Stomach smooth muscle (tissue), 2 donors: ENCODE measurements around the gene MBD4.
"Not testable (repeated sequence)": the region's sequence is repeated elsewhere in the genome, so short reads cannot be mapped to it uniquely, and the experiment has no call there.

Experiments
- H3K27ac ChIP-seq: one replicate; pipeline ENCODE4 v1.7.0; 2013; ENCODE audit warnings: mild to moderate bottlenecking, low read length, inconsistent platforms
- H3K27me3 ChIP-seq, 2 donors: one replicate each; pipeline ENCODE4 v1.7.0; 2013; ENCODE audit warnings: low read length in 2 of 2; ENCODE audit not compliant: insufficient read depth in 2 of 2, control insufficient read depth in 1 of 2
- H3K36me3 ChIP-seq, 2 donors: one replicate each; pipeline ENCODE4 v1.7.0; 2013; ENCODE audit warnings: low read length in 2 of 2; ENCODE audit not compliant: control insufficient read depth in 2 of 2, insufficient read depth in 2 of 2
- H3K4me1 ChIP-seq: one replicate; pipeline ENCODE4 v1.7.0; 2013; ENCODE audit warnings: low read length; ENCODE audit not compliant: control insufficient read depth, insufficient read depth
- H3K4me3 ChIP-seq, 2 donors: one replicate each; pipeline ENCODE4 v1.7.0; 2013; ENCODE audit warnings: low read length in 2 of 2
- H3K9ac ChIP-seq, 2 donors: one replicate each; pipeline ENCODE4 v1.7.0; 2013; ENCODE audit warnings: low read length in 2 of 2, mild to moderate bottlenecking in 1 of 2
- H3K9me3 ChIP-seq, 2 donors: one replicate each; pipeline ENCODE4 v1.7.0; 2013; ENCODE audit warnings: low read length in 2 of 2; ENCODE audit not compliant: control insufficient read depth in 2 of 2
- donor health status: healthy.
- donor health status: Pancreatic carcinoma.

Gene MBD4

DNA sequence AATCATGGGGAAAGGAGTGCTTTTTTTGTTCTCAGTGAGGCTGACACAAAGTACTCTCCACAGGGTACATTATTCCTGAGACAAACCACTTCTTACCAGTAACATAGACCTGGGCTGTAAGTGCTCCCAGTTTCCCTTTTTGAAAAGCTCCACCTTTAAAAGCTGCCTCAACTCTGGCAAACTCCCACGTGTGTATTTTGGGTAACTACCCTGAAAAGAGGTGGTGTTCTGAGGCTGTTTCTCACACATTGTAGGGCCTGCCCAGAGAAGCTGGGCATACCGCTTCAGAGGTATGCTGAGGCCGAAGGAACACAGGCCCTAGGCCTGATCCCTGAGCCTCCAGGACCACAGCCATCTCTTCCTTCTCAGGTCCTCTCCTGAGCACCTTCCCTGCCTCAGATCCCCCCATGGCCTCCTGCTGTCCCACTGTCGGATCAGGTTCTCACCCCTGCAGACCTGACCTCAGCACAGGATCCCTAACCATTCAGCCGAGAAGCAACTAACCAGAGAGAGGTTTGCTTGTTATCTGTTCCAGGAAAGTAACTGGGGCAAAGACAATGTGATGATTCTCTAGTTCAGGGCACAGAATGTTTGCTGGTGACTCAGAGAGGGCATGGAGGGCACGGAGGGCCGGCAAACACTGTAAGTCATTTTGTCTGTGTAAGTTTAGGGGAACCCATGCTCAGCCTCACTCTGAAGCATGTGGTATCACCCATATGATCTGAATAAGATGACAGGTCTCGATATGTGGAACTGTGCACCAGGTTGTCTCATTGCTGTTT is 47.5 kb downstream of the MBD4 start:
- H3K27me3 ChIP-seq, H3K4me3 ChIP-seq, H3K4me1 ChIP-seq, H3K9ac ChIP-seq, H3K27ac ChIP-seq, H3K9me3 ChIP-seq: not testable (repeated sequence)
- peaks cover 8 to 26% of the 10 kb centered on the region in 2 donors for H3K36me3 ChIP-seq

DNA sequence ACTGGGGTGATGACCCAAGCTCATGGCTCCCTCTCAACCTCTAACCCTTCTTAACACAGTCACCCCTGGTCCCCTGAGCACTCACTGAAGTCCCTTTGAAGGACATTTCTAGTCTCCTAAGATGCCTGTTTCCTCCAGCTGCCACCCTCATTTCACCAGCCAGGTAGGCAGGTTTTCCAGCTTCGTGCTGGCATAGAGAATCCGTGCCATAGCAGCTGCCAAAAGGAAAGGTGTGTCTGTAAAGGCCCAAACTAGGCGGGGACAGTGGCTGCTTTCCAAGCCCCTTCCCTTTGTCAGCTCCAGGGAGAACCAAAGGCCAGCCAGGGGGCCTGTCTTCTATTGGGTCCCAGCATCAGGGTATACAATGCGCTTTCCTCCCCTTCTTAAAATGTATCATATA is 48.2 kb downstream of the MBD4 start:
- not testable (repeated sequence) for H3K4me1 ChIP-seq, H3K4me3 ChIP-seq, H3K9me3 ChIP-seq, H3K9ac ChIP-seq, H3K27ac ChIP-seq, H3K27me3 ChIP-seq
- peaks cover 13 to 27% of the 10 kb centered on the region in 2 donors for H3K36me3 ChIP-seq

DNA sequence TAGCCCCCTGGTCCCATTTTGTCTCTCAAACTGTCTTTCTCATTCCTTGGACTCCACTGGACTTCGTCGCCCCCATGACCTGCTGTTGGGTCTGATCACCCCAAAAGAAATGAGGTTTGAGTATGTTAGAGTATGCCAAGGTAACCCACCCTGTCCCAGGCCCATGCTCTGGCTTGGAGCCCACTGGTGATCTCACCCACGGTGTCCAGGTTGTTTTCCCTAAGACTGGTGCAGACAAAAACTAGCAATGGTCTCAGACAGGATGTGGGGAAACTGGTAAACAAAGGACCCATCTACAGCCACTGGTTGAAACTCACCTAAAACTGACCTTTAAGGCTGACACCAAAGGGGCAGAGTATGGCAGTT is 50.2 kb downstream of the MBD4 start:
- Histone ChIP-seq H3K9ac (no peak overlapping the region), H3K27ac (no peak overlapping the region), H3K4me1 (no peaks in the 10 kb centered on the region), H3K27me3 (no peaks in the 10 kb centered on the region), H3K9me3 (no peaks in the 10 kb centered on the region), H3K4me3 (no peak overlapping the region), H3K36me3 (peaks cover 13 to 25% of the 10 kb centered on the region in 2 donors)

- H3K9ac ChIP-seq, H3K9me3 ChIP-seq, H3K4me1 ChIP-seq, H3K27me3 ChIP-seq, H3K27ac ChIP-seq, H3K4me3 ChIP-seq: not testable (repeated sequence)
- H3K36me3 ChIP-seq, result peaks cover 13 to 25% of the 10 kb centered on the region in 2 donors
These were observed 50.8 kb downstream of the MBD4 start for GRCh38 chr3:129388791-129389571.

DNA sequence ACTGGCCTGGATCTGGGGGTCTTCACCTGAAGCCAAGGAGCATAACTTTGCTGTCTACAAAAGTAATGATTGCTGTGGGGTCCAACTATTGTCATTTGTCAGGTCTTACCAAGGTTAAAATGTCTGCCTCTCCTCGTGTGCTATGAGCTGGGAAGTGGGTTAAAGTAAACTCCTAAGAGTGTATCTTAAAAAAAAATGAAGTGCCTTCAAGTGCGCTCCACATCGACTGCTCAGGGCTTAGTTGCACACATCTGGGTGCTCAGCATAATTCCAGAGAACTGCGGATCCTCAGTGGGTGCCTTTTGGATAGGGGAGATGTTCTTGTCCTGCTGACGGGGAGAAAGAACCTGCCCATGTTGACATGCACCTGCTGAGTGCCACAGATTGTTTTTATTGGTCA is 52.3 kb downstream of the MBD4 start:
- Histone ChIP-seq H3K4me3 (no peak overlapping the region), H3K9ac (no peak overlapping the region), H3K36me3 (peaks cover 13 to 20% of the 10 kb centered on the region in 2 donors), H3K27ac (no peak overlapping the region), H3K4me1 (no peaks in the 10 kb centered on the region), H3K27me3 (no peaks in the 10 kb centered on the region), H3K9me3 (no peaks in the 10 kb centered on the region)

- H3K9ac ChIP-seq, result no peak overlapping the region
- H3K27me3 ChIP-seq, result no peaks in the 10 kb centered on the region
- peaks cover 10 to 20% of the 10 kb centered on the region in 2 donors for H3K36me3 ChIP-seq
- H3K9me3 ChIP-seq, result no peaks in the 10 kb centered on the region
- H3K4me1 ChIP-seq, result no peaks in the 10 kb centered on the region
- H3K27ac ChIP-seq, result no peak overlapping the region
- H3K4me3 ChIP-seq, result no peak overlapping the region
These were observed 52.8 kb downstream of the MBD4 start for GRCh38 chr3:129386984-129387383.

DNA sequence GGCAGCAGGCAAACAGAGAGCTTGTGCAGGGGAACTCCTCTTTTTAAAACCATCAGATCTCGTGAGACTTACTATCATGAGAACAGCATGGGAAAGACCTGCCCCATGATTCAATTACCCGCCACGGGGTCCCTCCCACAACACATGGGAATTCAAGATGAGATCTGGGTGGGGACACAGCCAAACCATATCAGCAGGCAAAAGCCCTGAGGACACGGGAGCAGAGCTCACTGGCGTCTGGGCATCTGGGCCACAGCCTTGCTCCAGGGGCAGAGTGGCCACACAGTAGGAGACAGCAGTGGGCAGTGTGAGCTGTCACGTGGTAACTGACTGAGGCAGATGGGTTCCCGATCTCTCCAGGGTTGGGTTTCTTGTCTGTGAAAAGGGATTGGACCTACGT is 54.2 kb downstream of the MBD4 start:
- H3K9ac ChIP-seq, H3K9me3 ChIP-seq, H3K27me3 ChIP-seq, H3K27ac ChIP-seq, H3K4me3 ChIP-seq, H3K4me1 ChIP-seq: not testable (repeated sequence)
- H3K36me3 ChIP-seq, result peaks cover 10 to 15% of the 10 kb centered on the region in 2 donors

DNA sequence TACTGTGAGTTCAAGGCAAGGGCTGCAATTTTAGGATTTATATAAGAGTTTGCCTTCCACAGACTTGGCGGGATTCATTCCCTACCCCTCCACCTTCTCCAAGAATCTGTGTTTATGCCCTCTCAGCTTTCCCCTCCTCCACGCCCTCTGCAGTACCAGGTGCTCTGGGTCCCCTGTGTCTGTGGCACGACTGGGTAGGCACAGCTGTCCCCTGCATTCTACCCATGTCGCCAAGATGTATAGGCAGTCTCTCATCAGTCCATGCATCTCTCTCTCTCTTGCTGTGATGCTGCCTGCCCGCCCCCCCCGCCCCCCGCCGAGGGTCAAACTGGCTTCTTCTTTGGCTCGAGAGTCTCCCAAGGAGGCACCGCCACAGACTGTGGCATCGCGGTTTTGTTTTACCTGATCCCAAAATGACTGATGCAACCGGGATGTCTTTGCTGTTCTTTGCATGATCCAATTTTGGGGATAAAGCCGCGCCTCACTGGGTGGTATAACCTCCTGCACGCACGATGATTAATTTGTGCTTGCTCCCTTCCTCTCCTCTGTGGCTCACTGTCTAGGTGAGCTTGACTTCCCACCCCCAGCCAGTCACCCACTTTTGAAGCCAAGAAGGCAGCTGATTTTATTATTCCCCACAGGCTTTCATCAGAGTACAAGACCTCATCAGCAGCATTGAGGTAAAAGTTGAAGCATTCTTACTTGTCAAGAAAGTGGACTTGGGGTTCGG is 55.0 kb downstream of the MBD4 start:
- no peaks in the 10 kb centered on the region for H3K4me1 ChIP-seq
- H3K9me3 ChIP-seq, result no peaks in the 10 kb centered on the region
- no peak overlapping the region for H3K27ac ChIP-seq
- peaks cover 10 to 12% of the 10 kb centered on the region in 2 donors for H3K36me3 ChIP-seq
- H3K27me3 ChIP-seq, result no peaks in the 10 kb centered on the region
- no peak overlapping the region for H3K4me3 ChIP-seq
- no peak overlapping the region for H3K9ac ChIP-seq

DNA sequence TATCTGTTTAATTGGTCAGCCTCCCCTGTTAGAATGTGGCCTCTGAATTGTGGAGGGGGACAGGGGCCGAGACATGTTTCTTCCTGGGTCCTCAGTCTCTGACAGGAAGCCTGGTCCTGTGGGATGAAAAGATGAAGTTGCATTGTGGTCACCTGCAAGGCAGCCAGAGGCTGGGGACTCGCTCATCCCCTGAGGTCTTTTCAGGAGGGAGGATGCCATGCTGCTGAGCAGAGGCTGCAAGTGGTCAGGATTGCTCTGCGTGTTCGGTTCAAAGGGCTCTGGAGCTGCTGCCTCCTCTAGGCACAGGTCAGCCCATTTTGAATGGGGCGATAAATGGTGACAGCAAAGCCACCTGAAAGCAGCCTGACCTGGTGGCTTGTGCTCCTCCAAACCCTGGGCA is 55.6 kb downstream of the MBD4 start:
- not testable (repeated sequence) for H3K4me3 ChIP-seq, H3K27ac ChIP-seq, H3K9me3 ChIP-seq, H3K36me3 ChIP-seq, H3K27me3 ChIP-seq, H3K4me1 ChIP-seq, H3K9ac ChIP-seq

- Histone ChIP-seq H3K9me3 (no peaks in the 10 kb centered on the region), H3K4me1 (no peaks in the 10 kb centered on the region), H3K4me3 (no peak overlapping the region), H3K27ac (no peak overlapping the region), H3K27me3 (no peaks in the 10 kb centered on the region), H3K36me3 (peaks cover 7 to 8% of the 10 kb centered on the region in 2 donors), H3K9ac (no peak overlapping the region)
These were observed 56.4 kb downstream of the MBD4 start for GRCh38 chr3:129383292-129383860.
